WTC11 (cell line): ENCODE measurements around the gene M1AP. TPM values are rescaled to one million over a fixed set of nuclear protein-coding genes. Genes with fewer than 3 reads are reported as not detected.

Experiments used
- ATAC-seq: fragments of 200-7000 bp; cut with Tn5 transposase; 2 replicates; pipeline ENCODE4 v1.10.0; 2021; ENCODE audit warnings: mild to moderate bottlenecking, moderate library complexity
- CTCF ChIA-PET: fragments of 300-600 bp; sonication (Branson Sonifier 250); formaldehyde crosslinking; loops from one replicate; lab custom pipeline; 2021; ENCODE audit warnings: antibody characterized with exemption; lab: Charles Lee
- POLR2A ChIA-PET: fragments of 350-600 bp; sonication (Branson Sonifier 250); formaldehyde crosslinking; loops from one replicate; lab custom pipeline; 2021; ENCODE audit warnings: antibody characterized with exemption; lab: Charles Lee
- DNase-seq: peaks from one replicate; pipeline ENCODE4 v3.0.0; 2021; ENCODE audit warnings: low spot score
- H3K27ac Mint-ChIP-seq: 2 replicates; pipeline ENCODE4 v1.8.0; 2021; ENCODE audit warnings: mixed read lengths
- H3K27me3 Mint-ChIP-seq: 2 replicates; pipeline ENCODE4 v1.8.0; 2021; ENCODE audit warnings: low read depth, mild to moderate bottlenecking, moderate library complexity, mixed read lengths
- H3K36me3 Mint-ChIP-seq: 2 replicates; pipeline ENCODE4 v1.8.0; 2021; ENCODE audit warnings: mixed read lengths
- H3K4me1 Mint-ChIP-seq: 2 replicates; pipeline ENCODE4 v1.8.0; 2022; ENCODE audit warnings: mixed read lengths
- H3K4me3 Mint-ChIP-seq: 2 replicates; pipeline ENCODE4 v1.8.0; 2021; ENCODE audit warnings: mild to moderate bottlenecking, moderate library complexity, mixed read lengths
- H3K9me3 Mint-ChIP-seq: 2 replicates; pipeline ENCODE4 v1.8.0; 2021; ENCODE audit warnings: mixed read lengths
- ATF3 ChIP-seq: sonication (generic); formaldehyde crosslinking; conservative IDR thresholded peaks from 2 replicates; pipeline ENCODE4 v1.8.1; 2022; ENCODE audit warnings: mild to moderate bottlenecking, missing genetic modification reagents
- CREB1 ChIP-seq: sonication (generic); formaldehyde crosslinking; IDR thresholded peaks from 2 replicates; pipeline ENCODE4 v1.8.0; 2023; ENCODE audit warnings: mild to moderate bottlenecking, missing genetic modification reagents
- E2F4 ChIP-seq: sonication (generic); formaldehyde crosslinking; IDR thresholded peaks from 2 replicates; pipeline ENCODE4 v1.8.1; 2022; ENCODE audit warnings: low read depth, mild to moderate bottlenecking, moderate library complexity, missing genetic modification reagents, borderline replicate concordance
- ELF4 ChIP-seq: sonication (generic); formaldehyde crosslinking; IDR thresholded peaks from 2 replicates; pipeline ENCODE4 v1.8.1; 2022; ENCODE audit warnings: low read depth, mild to moderate bottlenecking, moderate library complexity, missing genetic modification reagents
- ERG ChIP-seq: fragments of 250-450 bp; sonication (Bioruptor Pico); IDR thresholded peaks from 2 replicates; pipeline ENCODE4 v1.8.0; 2021; ENCODE audit warnings: mild to moderate bottlenecking
- ETV6 ChIP-seq: sonication (generic); formaldehyde crosslinking; IDR thresholded peaks from 2 replicates; pipeline ENCODE4 v1.8.1; 2022; ENCODE audit warnings: mild to moderate bottlenecking, missing genetic modification reagents
- GTF2I ChIP-seq: fragments of 250-450 bp; sonication (Bioruptor Pico); conservative IDR thresholded peaks from 2 replicates; pipeline ENCODE4 v1.4.0; 2021; ENCODE audit warnings: mild to moderate bottlenecking
- IRF1 ChIP-seq: sonication (generic); formaldehyde crosslinking; IDR thresholded peaks from 2 replicates; pipeline ENCODE4 v1.8.0; 2023; ENCODE audit warnings: missing genetic modification reagents
- IRF2 ChIP-seq: sonication (generic); formaldehyde crosslinking; IDR thresholded peaks from 2 replicates; pipeline ENCODE4 v1.8.0; 2022; ENCODE audit warnings: low read depth, missing genetic modification reagents, borderline replicate concordance
- JUN ChIP-seq: sonication (generic); formaldehyde crosslinking; IDR thresholded peaks from 2 replicates; pipeline ENCODE4 v1.8.0; 2023; ENCODE audit warnings: mild to moderate bottlenecking, missing genetic modification reagents
- MXD4 ChIP-seq: fragments of 250-450 bp; sonication (Bioruptor Pico); IDR thresholded peaks from 2 replicates; pipeline ENCODE4 v1.8.0; 2021; ENCODE audit warnings: mild to moderate bottlenecking, moderate library complexity, borderline replicate concordance
- MYBL2 ChIP-seq: sonication (generic); formaldehyde crosslinking; IDR thresholded peaks from 2 replicates; pipeline ENCODE4 v1.8.1; 2023; ENCODE audit warnings: mild to moderate bottlenecking, moderate library complexity, missing genetic modification reagents
- NFE2L1 ChIP-seq: sonication (generic); formaldehyde crosslinking; IDR thresholded peaks from 2 replicates; pipeline ENCODE4 v1.8.1; 2023; ENCODE audit warnings: missing genetic modification reagents
- NFYB ChIP-seq: sonication (generic); formaldehyde crosslinking; conservative IDR thresholded peaks from 2 replicates; pipeline ENCODE4 v1.8.0; 2022; ENCODE audit warnings: low read depth, missing genetic modification reagents
- SOX15 ChIP-seq: fragments of 250-450 bp; sonication (Bioruptor Pico); IDR thresholded peaks from 2 replicates; pipeline ENCODE4 v1.9.0; 2021; ENCODE audit warnings: mild to moderate bottlenecking
- SP1 ChIP-seq: sonication (generic); formaldehyde crosslinking; conservative IDR thresholded peaks from 2 replicates; pipeline ENCODE4 v1.8.1; 2022; ENCODE audit warnings: missing genetic modification reagents
- STAT6 ChIP-seq: sonication (generic); formaldehyde crosslinking; conservative IDR thresholded peaks from 2 replicates; pipeline ENCODE4 v1.8.1; 2023; ENCODE audit warnings: mild to moderate bottlenecking, low read depth, missing genetic modification reagents, moderate library complexity
- USF2 ChIP-seq: sonication (generic); formaldehyde crosslinking; IDR thresholded peaks from 2 replicates; pipeline ENCODE4 v1.8.1; 2023; ENCODE audit warnings: mild to moderate bottlenecking, missing genetic modification reagents, moderate library complexity
- ZMAT4 ChIP-seq: fragments of 250-450 bp; sonication (Bioruptor Pico); IDR thresholded peaks from 2 replicates; pipeline ENCODE4 v1.9.0; 2021; ENCODE audit warnings: mild to moderate bottlenecking
- ZNF219 ChIP-seq: sonication (generic); formaldehyde crosslinking; IDR thresholded peaks from 2 replicates; pipeline ENCODE4 v1.8.0; 2023; ENCODE audit warnings: missing genetic modification reagents, mild to moderate bottlenecking, borderline replicate concordance
- ZNF423 ChIP-seq: fragments of 250-450 bp; sonication (Bioruptor Pico); IDR thresholded peaks from 2 replicates; pipeline ENCODE4 v2.1.2; 2022; ENCODE audit warnings: mild to moderate bottlenecking, moderate library complexity
- ZNF425 ChIP-seq: fragments of 250-450 bp; sonication (Bioruptor Pico); conservative IDR thresholded peaks from 2 replicates; pipeline ENCODE4 v1.9.0; 2021; ENCODE audit warnings: mild to moderate bottlenecking
- ZNF671 ChIP-seq: fragments of 250-450 bp; sonication (Bioruptor Pico); IDR thresholded peaks from 2 replicates; pipeline ENCODE4 v1.8.0; 2021; ENCODE audit warnings: mild to moderate bottlenecking
- total RNA-seq: library from RNA; stranded (reverse); gene quantifications from 3 replicates; pipeline ENCODE4 v1.2.3, GENCODE V29; 2021

Gene M1AP
- total RNA-seq, 1 experiment from 2014 or later, result 5.9 TPM

GRCh38 chr2:74578408-74578807 is 69.7 kb downstream of the M1AP start:
- Mint-ChIP-seq H3K27me3 (peaks cover 23% of the 10 kb centered on the region), H3K36me3 (no peaks in the 10 kb centered on the region), H3K4me1 (peaks cover 10% of the 10 kb centered on the region)
- TF ChIP-seq MXD4 (CRISPR knock-in tag) (no peak), MYBL2 (no peak), GTF2I (CRISPR knock-in tag) (no peak), ERG (CRISPR knock-in tag) (no peak), IRF2 (no peak), E2F4 (CRISPR knock-in tag) (no peak), ATF3 (CRISPR knock-in tag) (no peak), STAT6 (no peak), ZNF423 (CRISPR knock-in tag) (no peak), SP1 (CRISPR knock-in tag) (no peak), JUN (CRISPR knock-in tag) (no peak), ETV6 (no peak), USF2 (CRISPR knock-in tag) (no peak), SOX15 (no peak), NFE2L1 (CRISPR knock-in tag) (no peak)
- TF ChIP-seq, all 79 proteins: peak for 0
- ChIA-PET CTCF (interaction anchor here (1.2 kb wide), 1 partner anchor 11 kb away, joined by 3 read pairs; no protein-coding TSS in a partner anchor), POLR2A (no interaction called here)
- no peak for ATAC-seq
- Mint-ChIP-seq H3K9me3 (no peaks in the 10 kb centered on the region), H3K4me3 (no peak overlapping the region), H3K27ac (no peak overlapping the region)
- DNase-seq, result no peak

- Mint-ChIP-seq H3K4me1 (peaks cover 10% of the 10 kb centered on the region), H3K36me3 (no peaks in the 10 kb centered on the region), H3K4me3 (no peak overlapping the region), H3K27ac (no peak overlapping the region), H3K9me3 (no peaks in the 10 kb centered on the region), H3K27me3 (peaks cover 23% of the 10 kb centered on the region)
- CTCF ChIA-PET, result interaction anchor here (0.7 to 3.9 kb wide), 3 partner anchors 9 to 116 kb away, joined by 3 to 14 read pairs (median 3); no protein-coding TSS in a partner anchor
- no peak; the same call in 1 of the 2 replicates for ATAC-seq
- no peak for DNase-seq
- POLR2A ChIA-PET, result no interaction called here
- TF ChIP-seq MXD4 (CRISPR knock-in tag) (no peak), ZNF425 (no peak), ELF4 (CRISPR knock-in tag) (no peak), ERG (CRISPR knock-in tag) (no peak), ZNF219 (CRISPR knock-in tag) (no peak), CREB1 (CRISPR knock-in tag) (no peak), ZMAT4 (CRISPR knock-in tag) (no peak), IRF1 (CRISPR knock-in tag) (no peak), ZNF671 (CRISPR knock-in tag) (no peak), ATF3 (CRISPR knock-in tag) (no peak), NFYB (CRISPR knock-in tag) (no peak)
Observed at GRCh38 chr2:74577448-74577847, 70.7 kb downstream of the M1AP start.
